HepG2 (cell line): ENCODE results near the gene KRT82. TPM values are rescaled to one million over a fixed set of nuclear protein-coding genes. Genes with fewer than 3 reads are reported as not detected.

ENCODE experiments used
- ATAC-seq: fragments of 200-7000 bp; cut with Tn5 transposase; 3 replicates; pipeline ENCODE4 v1.9.1; 2020; ENCODE audit warnings: mild to moderate bottlenecking, moderate library complexity
- BruUV-seq: library from RNA; stranded (reverse); fragments of 400-500 nt; replicated peaks from 2 replicates; lab custom pipeline; 2021; lab: Mats Ljungman, UMichigan
- CTCF ChIA-PET: fragments of 300-600 bp; formaldehyde crosslinking; extraction: SDS; loops from one replicate; lab custom pipeline; 2021; ENCODE audit warnings: low total read pairs, inconsistent platforms, low intra/inter-chr PET ratio; lab: Yijun Ruan, JAX
- POLR2A ChIA-PET: fragments of 350-600 bp; sonication (Branson Sonifier 250); formaldehyde crosslinking; loops from one replicate; lab custom pipeline; 2020; ENCODE audit warnings: antibody characterized with exemption, inconsistent platforms; lab: Yijun Ruan, JAX
- DNase-seq: peaks from one replicate; pipeline ENCODE4 v3.0.0-alpha.2; 2015; ENCODE audit warnings: low spot score
- FAIRE-seq: peaks from 3 replicates; lab custom pipeline; 2011; peaks lifted over from hg19 to GRCh38; lab: Jason Lieb, UNC
- H2AFZ ChIP-seq: one replicate; pipeline ENCODE4 v1.6.1; 2011; ENCODE audit warnings: low read length, inconsistent platforms
- H3K27ac ChIP-seq: fragments of 300-600 bp; 3 replicates; pipeline ENCODE4 v1.8.0; 2011; ENCODE audit warnings: mixed run types, mild to moderate bottlenecking, mixed read lengths, low read length, inconsistent platforms; ENCODE audit not compliant: insufficient read depth; ENCODE audit errors: extremely low read length
- H3K27me3 ChIP-seq, 2 experiments: fragments of 200-600 bp in 1 of 2; 2 replicates in 1 of 2; 3 replicates in 1 of 2; pipeline versions ENCODE4 v1.6.0 to v1.8.0; 2011; ENCODE audit warnings: low read length in 2 of 2, mild to moderate bottlenecking in 2 of 2, moderate library complexity in 2 of 2, inconsistent platforms in 1 of 2; ENCODE audit not compliant: insufficient read depth in 2 of 2, control insufficient read depth in 1 of 2
- H3K36me3 ChIP-seq, 2 experiments: fragments of 200-600 bp in 1 of 2; replicated peaks in 1 of 2; 2 replicates in 1 of 2; 3 replicates in 1 of 2; pipeline versions ENCODE4 v1.5.1 to v1.8.0; 2011; ENCODE audit warnings: low read length in 2 of 2, inconsistent platforms in 1 of 2; ENCODE audit not compliant: insufficient read depth in 2 of 2, control insufficient read depth in 1 of 2
- H3K4me1 ChIP-seq: 2 replicates; pipeline ENCODE4 v1.5.1; 2012; ENCODE audit warnings: low read length, inconsistent platforms; ENCODE audit not compliant: insufficient read depth
- H3K4me2 ChIP-seq: 2 replicates; pipeline ENCODE4 v1.6.0; 2011; ENCODE audit warnings: low read depth, low read length, inconsistent platforms
- H3K4me3 ChIP-seq, 3 experiments: fragments of 200-600 bp in 1 of 3; sonication (generic), shearing (Covaris generic) in 1 of 3; replicated peaks in 1 of 3; 2 replicates each; pipeline ENCODE4 v1.5.1; 2011 to 2016; ENCODE audit warnings: low read length in 3 of 3, inconsistent platforms in 2 of 3, low read depth in 2 of 3, mild to moderate bottlenecking in 2 of 3, control low read depth in 1 of 3, mixed read lengths in 1 of 3; ENCODE audit not compliant: insufficient read depth in 1 of 3
- H3K79me2 ChIP-seq: one replicate; pipeline ENCODE4 v1.6.1; 2011; ENCODE audit warnings: low read length, inconsistent platforms; ENCODE audit not compliant: insufficient read depth
- H3K9ac ChIP-seq: 2 replicates; pipeline ENCODE4 v1.6.0; 2011; ENCODE audit warnings: mild to moderate bottlenecking, low read depth, low read length, inconsistent platforms; ENCODE audit not compliant: insufficient read depth
- H3K9me3 ChIP-seq: 2 replicates; pipeline ENCODE4 v1.5.1; 2012; ENCODE audit warnings: mild to moderate bottlenecking, low read length
- H4K20me1 ChIP-seq: 2 replicates; pipeline ENCODE4 v1.6.0; 2011; ENCODE audit warnings: inconsistent platforms, mild to moderate bottlenecking, low read length, moderate library complexity; ENCODE audit not compliant: insufficient read depth
- CEBPB ChIP-seq: IDR thresholded peaks from 2 replicates; pipeline ENCODE4 v1.6.1; 2011; ENCODE audit warnings: low read depth, low read length, improper control_type of control experiment, borderline replicate concordance
- CREB1 ChIP-seq, 2 experiments: fragments of 450-650 bp in 1 of 2; IDR thresholded peaks; 2 replicates each; pipeline ENCODE4 v1.6.1; 2016 to 2017; ENCODE audit warnings: control low read depth in 1 of 2, mild to moderate bottlenecking in 1 of 2, missing compliant biosample characterization in 1 of 2, missing genetic modification characterization in 1 of 2
- TCF12 ChIP-seq, 2 experiments: fragments of 450-650 bp in 1 of 2; sonication (generic) in 1 of 2; formaldehyde crosslinking in 1 of 2; IDR thresholded peaks; 2 replicates each; pipeline versions ENCODE4 v1.6.1 to v1.8.0; 2017 to 2022; ENCODE audit warnings: antibody characterized with exemption in 1 of 2, mild to moderate bottlenecking in 1 of 2, missing genetic modification reagents in 1 of 2, moderate library complexity in 1 of 2
- XRCC5 ChIP-seq: fragments of 200-400 bp; formaldehyde crosslinking; optimal IDR thresholded peaks from 2 replicates; pipeline ENCODE3; 2017; ENCODE audit warnings: mild to moderate bottlenecking, low read length
- ZSCAN12 ChIP-seq: sonication (generic); formaldehyde crosslinking; IDR thresholded peaks from 2 replicates; pipeline ENCODE4 v1.9.0; 2021; ENCODE audit warnings: mild to moderate bottlenecking, missing genetic modification reagents
- WGBS: methylation state at CpG from one replicate; pipeline ENCODE4 v1.1.6; 2017; ENCODE audit warnings: low lambda C conversion rate; 5-methylcytosine and 5-hydroxymethylcytosine counted together
- in situ Hi-C: cut with HindIII; loops from 2 replicates; pipeline ENCODE4 v1.10.0; 2017; ENCODE audit warnings: low pct_unique_long_range_greater_than_20kb; ENCODE audit not compliant: extremely low pct_ligation_motif_present
- intact Hi-C: fragments of 100-400 bp; cut with micrococcal nuclease; formaldehyde crosslinking; loops from one replicate; pipeline ENCODE4 v1.10.0; 2022; ENCODE audit not compliant: unreplicated experiment
- polyA plus RNA-seq, 8 experiments: library from polyadenylated mRNA; depleted of rRNA in 3 of 8; stranded (reverse) in 7 of 8; unstranded in 1 of 8; fragments of >200 nt; fragmentation: Illumina TruSeq in 4 of 8; extraction: Trizol in 4 of 8; gene quantifications; 2 replicates each; pipeline versions ENCODE4 v1.2.1 to v1.2.3, GENCODE V29; 2011 to 2016; ENCODE audit warnings: low read depth in 4 of 8, missing spikeins in 1 of 8, mixed read lengths in 1 of 8; ENCODE audit not compliant: insufficient read depth in 1 of 8
- total RNA-seq, 5 experiments: library from RNA; depleted of rRNA; stranded (reverse); fragments of >200 nt; fragmentation: Illumina TruSeq; extraction: Trizol; gene quantifications; 2 replicates each; pipeline ENCODE4 v1.2.3, GENCODE V29; 2016; ENCODE audit warnings: low read depth in 1 of 5
- TF ChIP-seq, protein P1 (sequence below): IDR thresholded peaks from 2 replicates; pipeline ENCODE4 v1.6.1; 2016; ENCODE audit warnings: low read depth

The KRT82 gene
- total and polyA plus RNA-seq, 2 of the 13 experiments (the other 11 are each of a cell fraction or from before 2014, with no cell fraction given), result not detected

DNA sequence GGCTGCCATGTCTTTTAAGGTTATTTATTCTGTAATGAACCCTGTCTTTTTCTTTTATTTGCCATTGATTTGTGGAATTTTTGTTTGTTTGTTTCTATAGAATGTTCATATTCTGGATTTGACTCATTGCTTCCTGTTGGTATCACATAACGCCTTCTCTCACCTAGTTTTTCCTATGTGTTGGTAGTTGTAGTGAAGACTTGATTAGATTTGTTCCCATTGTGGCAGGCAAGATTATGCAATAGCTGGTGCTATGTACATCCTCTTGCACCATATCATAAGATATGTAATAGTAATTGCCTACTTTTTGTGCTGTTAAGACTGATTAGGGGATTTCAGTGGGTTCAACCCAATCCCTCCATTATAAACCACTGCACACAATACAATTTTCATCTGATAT lies 49.7 kb upstream of the KRT82 start:
- no peaks in the 10 kb centered on the region for H3K9me3 ChIP-seq
- no peaks in the 10 kb centered on the region for H4K20me1 ChIP-seq
- in situ Hi-C loops (no loop called here), intact Hi-C loops (no loop called here)
- ATAC-seq, result no peak
- ChIA-PET POLR2A (no interaction called here), CTCF (no interaction called here)
- no peaks in the 10 kb centered on the region for H3K36me3 ChIP-seq
- H3K4me1 ChIP-seq, result no peaks in the 10 kb centered on the region
- H3K4me3 ChIP-seq, result no peak overlapping the region
- no peak overlapping the region for H3K27ac ChIP-seq
- no peak overlapping the region for H3K9ac ChIP-seq
- H3K4me2 ChIP-seq, result no peak overlapping the region
- H3K27me3 ChIP-seq, result peaks cover 0 to 2% of the 10 kb centered on the region in 2 experiments; a peak in 2 of 5 replicates
- no peak for DNase-seq
- no TSS peak for BruUV-seq
- TF ChIP-seq ZSCAN12 (CRISPR knock-in tag) (no peak), CEBPB (peak; percentile 49; the same call in 1 of the 2 replicates), TCF12 (IDR thresholded peaks at IDR 0.05) (no peak), TCF12 (CRISPR knock-in tag; IDR thresholded peaks at IDR 0.05) (no peak)
- TF ChIP-seq, protein P1, sequence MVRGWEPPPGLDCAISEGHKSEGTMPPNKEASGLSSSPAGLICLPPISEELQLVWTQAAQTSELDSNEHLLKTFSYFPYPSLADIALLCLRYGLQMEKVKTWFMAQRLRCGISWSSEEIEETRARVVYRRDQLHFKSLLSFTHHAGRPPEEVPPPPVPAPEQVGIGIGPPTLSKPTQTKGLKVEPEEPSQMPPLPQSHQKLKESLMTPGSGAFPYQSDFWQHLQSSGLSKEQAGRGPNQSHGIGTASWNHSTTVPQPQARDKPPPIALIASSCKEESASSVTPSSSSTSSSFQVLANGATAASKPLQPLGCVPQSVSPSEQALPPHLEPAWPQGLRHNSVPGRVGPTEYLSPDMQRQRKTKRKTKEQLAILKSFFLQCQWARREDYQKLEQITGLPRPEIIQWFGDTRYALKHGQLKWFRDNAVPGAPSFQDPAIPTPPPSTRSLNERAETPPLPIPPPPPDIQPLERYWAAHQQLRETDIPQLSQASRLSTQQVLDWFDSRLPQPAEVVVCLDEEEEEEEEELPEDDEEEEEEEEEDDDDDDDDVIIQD (CRISPR knock-in tag), result no peak
- no peaks in the 10 kb centered on the region for H3K79me2 ChIP-seq
- FAIRE-seq, result no peak
- H2AFZ ChIP-seq, result no peak overlapping the region
- 0% methylated on average over 1 of the region's 1 CpG for WGBS

DNA sequence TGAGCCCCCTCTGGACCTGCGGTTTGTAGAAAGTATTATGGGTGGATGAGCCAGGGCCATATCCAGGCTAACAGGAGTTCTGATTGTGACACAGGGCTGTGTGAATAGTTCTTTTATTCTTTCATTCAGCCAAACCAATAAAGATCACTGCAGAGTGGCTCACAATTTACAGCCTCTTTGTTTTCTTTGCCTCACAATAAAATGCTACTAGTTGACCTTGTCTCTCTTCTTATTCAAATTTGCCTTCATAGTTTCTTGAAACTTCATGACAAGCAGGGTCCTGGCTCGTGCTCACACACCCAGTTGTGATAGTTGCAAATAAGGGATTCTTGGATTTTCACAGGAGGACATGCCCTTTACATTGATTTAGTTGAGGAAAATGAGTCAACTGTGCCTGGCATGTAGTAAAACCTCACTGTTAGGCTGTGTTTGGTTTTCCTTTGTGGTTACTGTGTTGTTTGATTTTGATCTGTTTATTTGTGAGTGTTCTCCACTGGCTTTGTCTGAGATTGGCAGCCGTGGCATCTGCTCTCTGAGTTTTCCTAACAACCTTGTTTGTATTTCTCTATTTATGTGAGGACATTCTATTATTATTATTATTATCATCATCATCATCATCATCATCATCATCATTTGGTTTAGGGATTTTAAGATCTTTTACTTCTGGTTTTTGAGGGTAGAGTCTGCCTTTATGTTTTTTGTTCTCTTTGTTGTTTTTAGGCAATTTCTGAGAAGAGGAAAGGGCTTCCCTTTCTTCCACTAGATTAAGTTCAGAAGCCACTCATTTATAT lies 48.5 kb upstream of the KRT82 start:
- Histone ChIP-seq H3K36me3 (no peaks in the 10 kb centered on the region), H3K79me2 (no peaks in the 10 kb centered on the region), H3K27ac (no peak overlapping the region), H3K4me1 (no peaks in the 10 kb centered on the region), H2AFZ (no peak overlapping the region), H3K4me2 (no peak overlapping the region), H3K27me3 (peaks cover 0 to 2% of the 10 kb centered on the region in 2 experiments; a peak in 1 of 5 replicates), H4K20me1 (no peaks in the 10 kb centered on the region), H3K9me3 (no peaks in the 10 kb centered on the region), H3K4me3 (no peak overlapping the region), H3K9ac (no peak overlapping the region)
- TF ChIP-seq XRCC5, result no peak
- TF ChIP-seq CREB1 (IDR thresholded peaks at IDR 0.05), result peak; percentile 53
- no peak for TF ChIP-seq CREB1 (CRISPR knock-in tag; IDR thresholded peaks at IDR 0.05)
- no TSS peak for BruUV-seq
- intact Hi-C loops, result no loop called here
- ChIA-PET CTCF (no interaction called here), POLR2A (no interaction called here)
- DNase-seq, result no peak
- no peak for ATAC-seq
- in situ Hi-C loops, result no loop called here
- WGBS, result 1% methylated on average over 3 of the region's 3 CpGs
- no peak for FAIRE-seq
